ENCODE results near the gene ST3GAL2. TPM values are rescaled to one million over a fixed set of nuclear protein-coding genes. Genes with fewer than 3 reads are reported as not detected.

The ST3GAL2 gene
- total and polyA plus RNA-seq, 2 donors (not counting 3 experiments of a cell fraction or from before 2014, with no cell fraction given) = 23.0 to 50.4 TPM

- dilution Hi-C loops (cut with MboI; ENCODE audit: extremely low pct_ligation_motif_present, low sequenced_read_pairs) = no loop called here
- no TSS peak for BruUV-seq (replicated peaks)
- no peak overlapping the region for H3K9ac ChIP-seq (replicated peaks; ENCODE audit: extremely low read depth, insufficient read depth, low read length)
- H3K4me2 ChIP-seq (ENCODE audit: insufficient read depth, low read length) = no peak overlapping the region
- TF ChIP-seq POLR2A (IDR thresholded peaks at IDR 0.05; ENCODE audit: low read depth, low read length) (no peak), CTCF (IDR thresholded peaks at IDR 0.05; ENCODE audit: extremely low read depth in 1 of 2, insufficient read depth in 1 of 2, low read depth in 1 of 2, low read length in 2 of 2) (no peak), POLR2AphosphoS5 (IDR thresholded peaks at IDR 0.05; ENCODE audit: insufficient read depth, low read depth, low read length) (no peak), JUN (IDR thresholded peaks at IDR 0.05; ENCODE audit: borderline replicate concordance, insufficient read depth, insufficient read length, low read depth) (no peak), MAX (IDR thresholded peaks at IDR 0.05; ENCODE audit: insufficient read depth, insufficient read length) (no peak), GATA2 (IDR thresholded peaks at IDR 0.05; ENCODE audit: insufficient read depth, insufficient read length, low read depth, low read length) (no peak), MYC (IDR thresholded peaks at IDR 0.05; ENCODE audit: low read depth, low read length) (no peak), FOS (IDR thresholded peaks at IDR 0.05; ENCODE audit: borderline replicate concordance, insufficient read depth, low read length) (no peak), EZH2 (IDR thresholded peaks at IDR 0.05; ENCODE audit: borderline replicate concordance, low read depth, low read length, severe bottlenecking) (no peak)
- POLR2A ChIA-PET = no interaction called here
- intact Hi-C loops (cut with micrococcal nuclease) = no loop called here
- H3K27ac ChIP-seq (ENCODE audit: insufficient read depth, low read depth, low read length) = no peak overlapping the region
- no peaks in the 10 kb centered on the region for H4K20me1 ChIP-seq (replicated peaks; ENCODE audit: control insufficient read depth, extremely low read depth, insufficient read depth, low read length)
- H3K4me1 ChIP-seq (ENCODE audit: control insufficient read depth, extremely low read depth, insufficient read depth, low read length) = peaks cover 23% of the 10 kb centered on the region
- H3K79me2 ChIP-seq (ENCODE audit: control insufficient read depth, insufficient read depth, low read length) = no peaks in the 10 kb centered on the region
- no peak overlapping the region for H2AFZ ChIP-seq (ENCODE audit: low read depth, low read length)
- CTCF ChIA-PET = interaction anchor here (1.2 to 1.3 kb wide), 2 partner anchors 104 kb away, joined by 3 to 4 read pairs; no protein-coding TSS in a partner anchor
- DNase-seq (ENCODE audit: low read depth, low spot score) = no peak
- no peak for FAIRE-seq
- no peaks in the 10 kb centered on the region for H3K27me3 ChIP-seq (ENCODE audit: control insufficient read depth in 2 of 2, insufficient read depth in 2 of 2, low read length in 2 of 2)
- H3K9me1 ChIP-seq (replicated peaks; ENCODE audit: control insufficient read depth, extremely low read depth, insufficient read depth, low read length) = no peaks in the 10 kb centered on the region
- no peak overlapping the region for H3K4me3 ChIP-seq (replicated peaks in 1 of 3; ENCODE audit: insufficient read depth in 1 of 3, low read depth in 1 of 3, low read length in 3 of 3)
- H3K36me3 ChIP-seq (ENCODE audit: control insufficient read depth in 2 of 2, extremely low read depth in 1 of 2, insufficient read depth in 2 of 2, low read length in 2 of 2) = no peaks in the 10 kb centered on the region
- H3K9me3 ChIP-seq (replicated peaks; ENCODE audit: control insufficient read depth, insufficient read depth, low read length) = no peaks in the 10 kb centered on the region
These were observed 35.6 kb upstream of the ST3GAL2 start for GRCh38 chr16:70474320-70475053.

Data from endothelial cell of umbilical vein (primary cell).